Cerebellar nuclear complex (tissue), 1 donor: ENCODE measurements around the gene PRR19.

Experiments used
- DNase-seq, 2 experiments: peaks; one replicate each; lab custom pipeline; 2025; lab: John Stamatoyannopoulos, UW

The PRR19 gene

GRCh38 chr19:42295831-42296525, 6.0 kb upstream of the PRR19 start:
- peak in 1 of 2 experiments; percentile 55 for DNase-seq

- DNase-seq, result no peak
These were observed 4.9 kb upstream of the PRR19 start for GRCh38 chr19:42297039-42297438.

- no peak for DNase-seq
These were observed 1.2 kb downstream of the PRR19 start for GRCh38 chr19:42303101-42303464.

- no peak for DNase-seq
These were observed 1.9 kb downstream of the PRR19 start for GRCh38 chr19:42303876-42304275.

- DNase-seq, result no peak
These were observed 4.7 kb downstream of the PRR19 start for GRCh38 chr19:42306646-42307045.

GRCh38 chr19:42309686-42310085, 7.8 kb downstream of the PRR19 start:
- no peak for DNase-seq

- no peak for DNase-seq
These were observed 9.7 kb downstream of the PRR19 start for GRCh38 chr19:42311657-42312056.

GRCh38 chr19:42312370-42312769, 10.4 kb downstream of the PRR19 start:
- no peak for DNase-seq

GRCh38 chr19:42313096-42313839, 11.3 kb downstream of the PRR19 start, which contains the start of gene TMEM145:
Gene TMEM145, plus strand, starts transcription at chr19:42313309. Its CDS starts 68 bp downstream, at chr19:42313377.
- DNase-seq, result peak in 1 of 2 experiments; percentile 18

- no peak for DNase-seq
These were observed 12.2 kb downstream of the PRR19 start for GRCh38 chr19:42313840-42314755.

GRCh38 chr19:42315024-42315423, 13.1 kb downstream of the PRR19 start:
- DNase-seq, result no peak

GRCh38 chr19:42316223-42317211, 14.6 kb downstream of the PRR19 start:
- no peak for DNase-seq

GRCh38 chr19:42317535-42317934, 15.6 kb downstream of the PRR19 start:
- no peak for DNase-seq

- DNase-seq, result no peak
These were observed 20.4 kb downstream of the PRR19 start for GRCh38 chr19:42322305-42322704.

GRCh38 chr19:42323473-42323851, 21.5 kb downstream of the PRR19 start:
- no peak for DNase-seq

GRCh38 chr19:42323852-42324654, 22.1 kb downstream of the PRR19 start:
- DNase-seq, result no peak

- no peak for DNase-seq
These were observed 22.8 kb downstream of the PRR19 start for GRCh38 chr19:42324655-42325307.

GRCh38 chr19:42325308-42325895, 23.5 kb downstream of the PRR19 start, which contains the start of gene MEGF8:
Gene MEGF8, plus strand, starts transcription at chr19:42325635. Its CDS starts 609 bp downstream, at chr19:42326244.
- DNase-seq, result peak; percentile 80 to 98
